NCI-H1694 treated with DMSO at 0.1 percent for 48 hours (cell line): ENCODE measurements around the gene FMO2.
"Not testable (repeated sequence)": the region's sequence is repeated elsewhere in the genome, so short reads cannot be mapped to it uniquely, and the experiment has no call there.

Experiments
- DNase-seq: peaks from one replicate; lab custom pipeline; 2025; lab: John Stamatoyannopoulos, UW

FMO2 gene

DNA sequence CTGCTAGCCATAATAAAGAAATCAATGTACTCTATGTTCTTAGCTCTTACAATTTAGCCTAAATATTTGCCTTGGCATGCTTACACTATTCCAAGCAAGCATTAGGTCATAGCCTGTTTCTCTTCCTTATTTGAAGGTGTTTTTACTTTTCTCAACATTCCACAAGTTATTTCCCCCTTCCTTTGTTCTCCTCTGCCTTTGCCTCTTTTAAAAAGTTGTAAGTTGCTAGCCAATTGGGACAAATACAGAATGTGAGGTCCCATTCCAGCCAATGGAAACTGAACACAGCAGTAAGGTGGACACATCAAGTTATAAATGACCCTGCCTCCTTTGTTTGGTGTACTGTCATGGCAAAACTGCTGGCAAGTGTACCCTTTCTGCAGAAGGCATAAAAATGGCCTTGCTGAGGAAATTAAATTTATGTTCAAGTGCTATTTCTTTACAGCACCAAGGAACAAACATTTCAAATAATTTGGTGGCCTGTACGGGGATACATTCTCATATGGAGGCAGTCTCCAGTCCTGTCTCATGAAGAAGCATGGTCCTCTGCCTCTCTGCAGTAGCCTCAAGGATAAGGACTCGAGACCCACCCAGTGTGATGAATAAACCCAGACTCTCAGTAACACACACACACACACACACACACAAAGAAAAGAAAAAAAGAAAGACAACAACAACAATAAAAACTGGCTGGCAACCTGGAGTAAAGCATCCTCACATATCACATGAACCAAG is 34.4 kb downstream of the FMO2 start:
- no peak for DNase-seq

DNA sequence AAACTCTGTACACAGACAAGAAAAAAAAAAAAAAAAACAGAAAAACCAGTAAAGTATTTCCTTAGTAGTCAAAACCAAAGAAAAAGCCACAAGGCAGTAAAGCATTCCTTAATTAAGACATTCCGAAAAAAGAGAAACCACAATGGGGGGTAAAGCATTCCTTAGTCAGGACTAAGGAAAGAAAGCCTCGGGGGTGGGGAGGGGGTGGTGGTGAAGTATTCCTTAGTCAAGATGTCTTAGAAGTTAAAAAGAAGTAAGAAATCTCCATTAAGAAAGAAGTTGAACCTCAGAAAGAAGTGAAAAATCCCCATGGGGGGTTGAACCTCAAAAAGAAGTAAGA is 35.0 kb downstream of the FMO2 start:
- no peak for DNase-seq

DNA sequence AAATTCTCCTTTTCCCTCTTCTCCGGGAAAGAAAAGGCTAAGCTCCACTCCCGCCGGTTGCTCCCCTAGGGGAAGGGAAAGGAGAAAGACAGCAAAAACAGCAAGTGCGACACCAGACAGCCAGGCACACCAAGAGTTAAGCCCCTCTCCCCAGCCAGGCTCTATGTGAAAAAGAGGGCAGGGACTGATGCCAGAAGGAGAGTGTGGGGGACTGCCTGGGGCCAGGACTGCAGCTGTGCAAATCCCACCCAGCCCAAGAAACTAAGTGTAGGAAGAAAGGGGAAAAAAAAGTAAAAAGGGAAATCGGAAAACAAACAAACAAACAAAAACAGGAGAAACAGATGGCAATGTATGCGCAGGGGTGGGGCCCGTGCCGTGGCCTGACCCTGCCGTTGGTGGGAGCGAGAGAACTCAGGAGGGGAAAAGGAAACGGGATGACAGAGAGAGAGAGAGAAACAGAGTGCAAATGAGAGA is 35.5 kb downstream of the FMO2 start:
- no peak for DNase-seq

DNA sequence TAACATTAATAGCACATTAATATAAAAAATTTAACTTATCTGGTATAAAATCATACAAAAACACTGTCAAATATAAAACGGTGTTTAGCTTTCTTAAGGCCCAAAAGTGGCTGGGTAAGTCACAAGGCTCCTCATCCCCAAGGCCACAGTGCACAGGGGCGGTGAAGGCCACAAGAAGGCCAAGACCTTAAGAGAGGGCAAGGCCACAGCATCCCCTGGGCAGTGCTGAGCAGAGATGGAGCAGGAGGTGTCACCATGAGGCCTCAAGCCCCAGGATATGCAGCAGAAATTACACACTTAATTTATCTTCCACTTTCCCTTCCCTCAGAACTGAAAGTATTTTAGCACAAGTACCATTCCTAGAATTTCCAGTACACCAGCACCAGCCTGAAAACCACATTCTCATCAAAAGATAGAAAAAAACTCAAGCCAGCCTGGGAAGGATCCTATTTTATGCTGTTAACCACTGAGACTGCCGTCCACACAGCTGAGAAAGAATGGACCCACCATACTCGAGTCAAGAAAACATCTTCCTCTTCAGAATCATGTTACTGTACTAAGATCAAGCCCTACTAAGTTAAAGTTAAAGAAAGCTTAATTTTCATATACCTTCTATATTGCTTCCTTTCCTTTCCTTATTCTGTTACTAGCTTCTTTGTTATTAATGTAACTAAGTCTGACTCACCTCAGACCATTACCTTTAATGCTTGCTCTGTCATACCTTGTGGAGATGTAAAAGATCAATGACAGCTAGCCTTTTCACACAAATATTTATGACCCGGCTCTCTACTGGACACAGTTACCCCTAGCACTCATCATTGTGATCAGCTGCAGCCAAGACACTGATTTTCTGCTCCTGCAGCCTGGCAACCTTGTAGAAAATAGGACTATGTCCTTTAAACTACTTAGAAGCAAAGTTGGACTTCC is 36.8 kb downstream of the FMO2 start:
- no peak for DNase-seq

DNA sequence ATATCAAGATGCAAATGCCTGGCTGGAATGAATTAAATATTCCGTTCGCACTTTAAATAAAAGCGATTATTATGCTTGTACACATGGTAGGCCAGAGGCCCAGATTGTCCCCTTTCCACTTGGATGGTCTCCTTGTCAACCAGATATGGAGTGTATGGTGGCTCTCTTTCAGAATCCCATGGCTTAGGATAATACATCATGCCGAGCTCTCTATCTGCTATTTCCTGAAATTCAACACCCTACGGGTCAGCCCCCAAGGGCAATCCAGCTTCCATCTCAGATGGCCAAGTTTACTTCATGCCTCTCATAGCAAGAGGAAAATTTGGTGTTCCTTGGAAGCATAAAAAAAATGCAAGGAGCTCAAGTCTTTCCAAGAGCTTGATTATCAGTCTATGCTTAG is 37.8 kb downstream of the FMO2 start:
- DNase-seq, result no peak

DNA sequence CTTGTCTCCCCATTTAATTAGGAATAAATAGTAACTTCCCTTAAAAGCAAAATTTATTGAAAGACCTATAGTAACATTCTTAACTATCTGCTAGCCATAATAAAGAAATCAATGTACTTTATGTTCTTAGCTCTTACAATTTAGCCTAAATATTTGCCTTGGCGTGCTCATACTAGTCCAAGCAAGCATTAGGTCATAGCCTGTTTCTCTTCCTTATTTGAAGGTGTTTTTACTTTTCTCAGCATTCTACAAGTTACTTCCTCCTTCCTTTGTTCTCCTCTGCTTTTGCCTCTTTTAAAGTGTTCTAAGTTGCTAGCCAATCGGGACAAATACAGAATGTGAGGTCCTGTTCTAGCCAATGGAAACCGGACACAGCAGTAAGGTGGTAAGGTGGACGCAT is 39.2 kb downstream of the FMO2 start:
- not testable (repeated sequence) for DNase-seq

DNA sequence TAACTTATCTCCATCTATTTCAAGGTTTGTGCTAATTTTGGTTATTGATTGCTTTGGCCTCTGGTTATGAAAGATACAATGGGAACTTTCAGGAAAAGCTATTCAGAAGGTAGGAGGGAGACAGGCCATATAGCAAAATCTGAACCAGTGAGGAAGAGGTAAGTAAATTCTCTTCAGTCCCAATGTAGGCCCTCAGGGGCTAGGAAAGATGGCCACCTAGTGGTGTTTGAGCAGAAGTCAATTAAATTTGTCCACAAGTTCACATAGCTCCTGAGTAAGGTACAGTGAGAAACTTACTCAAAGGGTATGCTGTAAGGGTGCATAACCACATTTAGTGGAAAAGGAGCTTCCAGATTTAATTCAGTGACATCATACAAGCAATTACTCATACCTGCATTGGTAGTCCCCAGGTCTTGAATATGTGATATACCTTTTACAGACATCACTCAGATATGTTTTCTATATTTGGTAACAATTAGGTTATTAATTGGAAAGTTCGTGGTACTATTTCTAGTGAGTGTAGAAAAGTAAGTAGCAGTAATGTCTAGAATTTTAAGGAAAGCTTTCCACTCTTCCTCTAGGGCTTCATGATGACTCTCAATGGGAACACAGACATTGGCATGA is 41.8 kb downstream of the FMO2 start:
- peak; percentile 65 for DNase-seq

DNA sequence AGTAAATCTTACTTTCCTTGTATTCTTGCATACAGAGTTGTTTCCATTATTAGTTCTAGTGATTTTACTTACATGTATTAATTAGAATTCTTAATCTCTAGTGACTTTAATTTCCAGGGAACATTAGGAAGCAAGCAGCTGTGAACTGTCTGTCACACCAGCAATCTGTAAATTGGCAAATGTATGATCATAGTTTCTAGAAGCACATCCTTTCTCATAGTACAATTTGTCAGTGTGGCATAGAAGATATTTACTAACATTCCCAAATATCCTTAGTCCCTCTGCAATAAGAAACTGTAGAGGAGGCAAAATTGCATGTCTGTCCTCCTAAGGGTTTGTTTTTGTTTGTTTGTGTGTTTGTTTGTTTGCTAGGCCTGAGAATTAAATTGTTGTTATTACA is 46.2 kb downstream of the FMO2 start:
- no peak for DNase-seq

DNA sequence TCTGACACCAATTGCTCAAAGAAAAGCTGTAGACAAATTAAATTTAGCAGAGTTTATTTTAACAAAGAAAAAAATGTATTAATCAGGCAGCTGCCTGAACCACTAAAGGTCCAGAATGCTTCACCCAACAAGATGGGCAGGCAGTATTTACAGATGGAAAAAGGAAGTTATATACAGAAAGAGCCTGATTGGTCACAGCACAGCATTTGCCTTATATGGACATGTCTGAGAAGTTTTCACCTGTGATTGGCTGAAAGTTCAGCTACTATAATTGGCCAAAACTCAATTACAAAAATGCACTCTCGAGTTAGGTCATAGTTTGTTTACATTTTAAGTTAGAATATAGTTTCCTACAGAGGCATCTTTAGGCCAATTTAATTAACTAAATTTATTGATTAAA is 48.1 kb downstream of the FMO2 start:
- no peak for DNase-seq

DNA sequence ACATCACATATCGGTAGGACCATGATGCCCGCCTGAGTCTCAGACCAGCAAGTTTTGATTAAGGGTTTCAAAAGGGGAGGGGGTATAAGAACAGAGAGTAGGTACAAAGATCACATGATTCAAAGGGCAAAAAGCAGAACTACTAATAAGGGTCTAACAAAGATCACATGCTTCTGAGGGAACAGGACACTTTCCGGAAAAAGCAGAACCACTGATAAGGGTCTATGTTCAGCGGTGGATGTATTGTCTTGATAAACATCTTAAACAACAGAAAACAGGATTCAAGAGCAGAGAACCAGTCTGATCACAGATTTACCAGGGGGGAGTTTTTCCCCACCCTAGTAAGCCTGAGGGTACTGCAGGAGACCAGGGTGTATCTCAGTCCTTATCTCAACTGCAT is 51.1 kb downstream of the FMO2 start:
- DNase-seq, result not testable (repeated sequence)

DNA sequence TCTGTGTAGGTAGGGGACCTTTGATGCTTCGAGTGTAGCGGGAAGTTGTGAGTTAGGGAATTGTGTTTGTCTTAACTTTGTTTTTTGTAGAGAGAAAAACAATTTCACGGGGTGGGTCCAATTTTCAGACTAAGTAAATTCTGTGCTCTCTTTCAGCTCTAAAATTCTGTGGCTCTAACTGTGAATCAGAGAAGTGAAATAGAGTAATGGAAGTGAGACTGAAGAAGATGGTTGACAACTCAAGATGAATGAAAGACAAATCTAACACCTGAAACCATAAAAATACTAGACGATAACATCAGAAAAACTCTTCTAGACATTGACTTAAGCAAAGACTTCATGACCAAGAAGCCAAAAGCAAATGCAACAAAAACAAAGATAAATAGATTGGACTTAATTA is 58.8 kb downstream of the FMO2 start:
- DNase-seq, result no peak

DNA sequence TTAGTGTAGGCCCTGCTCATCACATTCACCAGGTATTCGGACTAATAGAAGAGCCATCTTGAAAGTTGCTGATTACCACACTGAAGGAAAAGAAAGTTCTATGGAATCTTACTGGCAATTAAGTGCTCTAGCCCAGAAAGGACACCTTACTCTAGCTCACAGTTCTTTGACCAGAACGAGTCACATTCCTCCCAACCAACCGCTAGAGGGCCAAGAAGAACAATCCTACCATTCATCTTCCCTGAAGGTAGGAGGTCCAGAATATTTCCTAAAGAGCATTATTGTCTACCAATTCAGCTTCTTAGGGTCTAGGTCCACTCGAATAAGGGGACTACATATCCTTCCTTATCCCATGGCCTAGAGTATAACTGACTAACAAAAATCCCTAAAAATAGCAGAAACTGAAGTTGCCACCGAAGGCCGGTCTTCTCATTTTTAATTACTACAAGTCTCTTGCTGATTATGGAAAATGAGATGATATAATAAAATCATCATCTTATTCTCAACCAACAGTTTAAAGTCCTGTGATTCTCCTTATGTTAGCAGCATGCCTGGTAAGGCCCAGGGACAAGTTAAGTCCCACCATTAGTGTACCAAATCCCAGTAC is 60.5 kb downstream of the FMO2 start:
- no peak for DNase-seq

DNA sequence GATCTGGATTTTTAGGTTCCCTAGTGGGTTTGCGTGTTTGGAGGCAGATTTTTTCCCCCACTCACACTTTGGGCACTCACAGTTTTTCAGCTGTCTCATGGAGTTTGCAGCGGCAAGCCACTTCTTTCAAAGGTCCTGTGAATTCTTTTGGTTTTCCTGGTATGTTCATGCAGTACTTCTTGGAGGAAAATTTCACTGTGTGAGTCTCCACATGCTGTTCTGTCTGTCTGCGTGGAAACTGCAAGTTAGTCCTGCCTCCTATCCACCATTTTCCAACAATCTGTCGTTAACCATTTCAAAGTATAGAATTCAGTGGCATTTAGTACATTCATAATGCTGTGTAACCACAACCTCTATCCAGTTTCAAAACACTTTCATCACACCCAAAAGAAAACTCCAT is 62.4 kb downstream of the FMO2 start:
- DNase-seq, result no peak

DNA sequence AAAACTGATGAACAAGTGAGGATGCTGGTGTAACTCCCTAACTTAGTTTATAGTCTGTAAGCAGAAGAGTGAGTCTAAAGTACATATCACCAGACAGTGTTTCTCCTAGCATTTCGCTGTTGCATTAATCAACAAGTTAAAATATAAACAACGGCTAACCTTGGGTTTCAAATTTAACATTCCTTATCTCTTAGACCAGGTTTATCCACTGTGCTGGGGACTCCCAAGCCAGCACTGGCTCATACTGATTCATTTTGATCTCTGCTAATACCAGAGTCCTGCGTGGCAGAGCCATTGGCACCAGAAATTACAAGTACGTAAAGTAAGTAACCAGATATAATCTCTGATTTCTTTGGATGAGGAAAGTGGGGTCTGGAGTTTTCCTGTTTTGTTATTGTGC is 63.2 kb downstream of the FMO2 start, which contains the start of gene FMO1:
FMO1 (plus strand) TSS at position 193 of the 400 bp plus-strand sequence. CDS start 9,594 bp downstream, outside the sequence.
- DNase-seq, result no peak

DNA sequence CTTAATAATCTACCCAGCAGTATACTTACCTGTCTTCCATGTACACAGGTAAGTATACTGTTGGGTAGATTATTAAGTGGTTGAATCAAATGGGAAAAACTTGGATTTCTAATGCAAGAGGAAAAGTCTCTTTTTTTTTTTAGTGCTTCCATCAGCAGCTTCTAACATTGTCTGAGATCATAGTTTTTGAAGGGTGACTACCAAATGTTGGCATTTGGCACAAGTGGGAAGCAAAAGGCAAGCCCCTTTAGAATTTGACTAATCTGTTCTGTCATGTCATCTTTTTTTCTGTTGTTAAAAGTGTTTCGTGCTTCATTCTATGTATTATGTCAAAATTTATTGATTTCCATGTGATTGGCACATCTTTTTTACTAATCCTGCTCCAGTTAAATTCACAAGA is 63.7 kb downstream of the FMO2 start:
- DNase-seq, result no peak

DNA sequence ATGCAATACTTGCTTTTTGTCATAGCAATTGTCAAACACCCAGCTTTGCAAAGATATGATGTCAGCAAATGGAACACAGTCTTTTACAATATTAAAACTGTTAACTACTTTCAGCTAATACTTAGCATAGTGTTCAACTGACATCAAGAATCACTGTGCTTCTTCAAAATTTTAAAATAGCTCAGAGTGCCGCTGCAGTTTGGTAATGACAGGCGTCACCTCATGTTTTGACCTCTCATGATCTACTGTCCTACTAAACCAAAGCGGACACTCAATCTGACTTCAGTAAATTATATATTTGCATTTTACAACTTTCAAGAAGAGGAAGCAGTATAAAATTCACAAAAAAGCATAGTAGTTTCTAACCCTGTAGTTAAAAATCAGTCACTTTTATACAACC is 65.2 kb downstream of the FMO2 start:
- no peak for DNase-seq

DNA sequence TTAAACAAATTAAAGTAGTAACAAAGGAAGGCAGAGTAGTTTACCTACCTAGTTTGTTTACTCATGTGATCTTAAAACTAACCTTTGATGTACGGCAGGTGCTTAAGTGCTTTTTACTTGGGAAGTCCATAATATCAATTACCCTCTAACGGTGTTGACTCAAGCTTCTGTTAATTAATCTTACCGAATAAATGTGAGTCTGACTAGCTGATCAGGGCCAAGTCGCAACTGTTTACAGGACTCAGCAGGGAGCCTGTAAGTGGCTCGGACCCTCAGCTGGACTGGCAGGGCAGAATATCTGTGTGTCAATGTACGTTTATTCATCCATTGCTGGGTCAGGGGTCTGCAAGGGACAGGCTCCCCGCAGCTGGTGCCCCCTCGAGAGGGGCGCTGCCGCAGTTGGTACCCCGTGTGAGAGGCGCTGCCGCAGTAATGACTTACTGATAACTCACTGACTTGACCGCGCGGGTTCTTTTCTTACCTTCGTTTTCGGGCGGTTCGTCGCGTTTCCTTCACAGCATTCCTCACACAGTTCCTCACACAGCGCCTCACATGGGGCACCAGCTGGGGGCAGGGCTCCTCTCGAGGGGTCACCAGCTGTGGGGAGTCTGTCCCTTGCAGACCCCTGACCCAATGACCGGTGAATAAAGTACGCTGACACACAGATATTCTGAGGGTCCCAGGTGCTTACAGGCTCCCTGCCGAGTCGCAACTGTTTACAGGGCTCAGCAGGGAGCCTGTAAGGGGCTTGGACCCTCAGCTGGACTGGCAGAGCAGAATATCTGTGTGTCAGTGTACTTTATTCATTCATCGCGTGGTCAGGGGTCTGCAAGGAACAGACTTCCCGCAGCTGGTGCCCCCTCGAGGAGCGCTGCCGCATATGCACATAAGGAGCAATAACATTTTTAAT is 66.2 kb downstream of the FMO2 start:
- DNase-seq, result no peak

DNA sequence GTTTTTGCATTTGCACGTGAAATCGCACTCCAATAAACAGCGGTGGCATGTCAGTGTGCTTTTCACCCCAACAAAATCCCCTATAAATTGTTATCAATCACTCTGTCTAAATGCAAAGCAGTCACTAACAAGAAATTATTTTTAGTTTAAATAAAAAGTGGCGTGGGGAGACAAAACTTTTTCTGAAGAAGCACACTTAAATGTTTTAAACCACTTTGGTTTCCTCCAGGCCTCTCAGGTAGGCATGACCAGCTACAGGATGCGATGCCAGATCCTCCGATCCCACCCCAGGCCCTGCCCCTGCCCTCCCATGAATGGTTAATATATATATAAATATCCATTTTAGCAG is 66.8 kb downstream of the FMO2 start:
- no peak for DNase-seq

DNA sequence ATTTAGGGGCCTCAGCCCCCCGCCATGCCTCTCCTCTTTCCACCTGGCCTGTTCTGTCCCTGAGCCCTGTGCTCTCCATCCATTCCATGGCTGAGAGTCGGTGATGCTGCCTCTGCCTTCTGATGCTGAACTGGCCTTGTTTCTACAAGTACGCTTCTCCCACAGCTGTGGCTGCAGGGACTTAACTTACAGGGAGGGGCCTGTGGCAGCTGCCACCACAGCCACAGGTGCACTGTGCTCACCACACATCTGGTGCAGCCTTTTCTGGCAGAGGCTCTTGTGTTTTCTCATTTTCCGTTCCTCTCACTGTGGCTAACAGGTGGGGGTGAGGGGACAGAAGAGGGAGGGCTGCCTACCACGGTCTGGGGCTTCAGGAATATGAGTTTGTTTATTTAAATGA is 67.4 kb downstream of the FMO2 start:
- DNase-seq, result no peak

DNA sequence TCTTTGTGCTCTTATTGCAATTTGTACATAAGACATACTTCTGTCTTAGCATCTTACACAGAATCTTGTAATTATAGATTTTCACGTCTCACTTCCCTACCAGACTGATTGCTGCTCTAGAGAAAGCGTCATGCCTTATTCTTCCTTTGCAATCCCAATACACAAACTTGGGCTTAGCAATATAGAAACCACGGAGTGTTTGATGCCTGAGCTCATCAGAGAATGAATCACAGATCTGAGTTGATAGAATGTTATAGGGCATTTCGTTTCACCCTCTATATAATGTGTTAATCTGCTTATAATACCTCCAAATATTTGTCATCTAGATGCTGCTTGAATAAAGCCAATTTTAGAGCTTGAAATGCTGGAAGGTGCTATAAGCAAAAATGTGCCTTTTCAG is 69.8 kb downstream of the FMO2 start:
- no peak for DNase-seq

DNA sequence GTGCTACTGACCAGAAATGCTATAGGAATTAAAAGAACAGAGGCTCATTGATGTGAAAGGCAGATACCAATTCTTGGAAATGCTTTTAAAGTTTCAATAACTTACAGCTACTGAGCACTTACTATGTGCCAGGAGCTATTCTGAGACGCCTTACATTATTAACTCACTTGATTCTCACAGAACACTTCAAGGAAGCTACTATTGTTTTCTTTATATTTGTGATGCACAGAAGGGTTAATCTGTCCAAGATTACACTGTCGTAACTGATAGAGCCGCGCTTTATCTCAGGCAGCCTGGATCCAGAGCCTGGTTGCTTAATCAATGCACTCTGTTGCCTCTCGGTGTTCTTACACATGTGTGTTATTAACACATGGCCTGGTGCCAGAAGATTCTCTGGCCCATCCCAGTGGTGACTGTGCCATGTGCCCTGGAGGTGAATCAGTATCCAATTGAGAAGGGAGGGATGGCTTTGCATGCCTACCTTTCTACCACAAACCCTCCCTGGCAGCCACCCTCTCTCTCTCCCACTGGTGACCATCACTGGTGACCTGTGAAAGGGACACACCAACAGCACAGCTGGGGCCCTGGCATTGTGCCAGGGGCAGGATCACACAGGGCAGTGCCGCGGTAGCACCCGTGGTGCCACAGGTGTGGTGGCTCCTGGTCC is 72.0 kb downstream of the FMO2 start:
- no peak for DNase-seq
